ENCODE results near the gene CNKSR3.

The CNKSR3 gene

DNA sequence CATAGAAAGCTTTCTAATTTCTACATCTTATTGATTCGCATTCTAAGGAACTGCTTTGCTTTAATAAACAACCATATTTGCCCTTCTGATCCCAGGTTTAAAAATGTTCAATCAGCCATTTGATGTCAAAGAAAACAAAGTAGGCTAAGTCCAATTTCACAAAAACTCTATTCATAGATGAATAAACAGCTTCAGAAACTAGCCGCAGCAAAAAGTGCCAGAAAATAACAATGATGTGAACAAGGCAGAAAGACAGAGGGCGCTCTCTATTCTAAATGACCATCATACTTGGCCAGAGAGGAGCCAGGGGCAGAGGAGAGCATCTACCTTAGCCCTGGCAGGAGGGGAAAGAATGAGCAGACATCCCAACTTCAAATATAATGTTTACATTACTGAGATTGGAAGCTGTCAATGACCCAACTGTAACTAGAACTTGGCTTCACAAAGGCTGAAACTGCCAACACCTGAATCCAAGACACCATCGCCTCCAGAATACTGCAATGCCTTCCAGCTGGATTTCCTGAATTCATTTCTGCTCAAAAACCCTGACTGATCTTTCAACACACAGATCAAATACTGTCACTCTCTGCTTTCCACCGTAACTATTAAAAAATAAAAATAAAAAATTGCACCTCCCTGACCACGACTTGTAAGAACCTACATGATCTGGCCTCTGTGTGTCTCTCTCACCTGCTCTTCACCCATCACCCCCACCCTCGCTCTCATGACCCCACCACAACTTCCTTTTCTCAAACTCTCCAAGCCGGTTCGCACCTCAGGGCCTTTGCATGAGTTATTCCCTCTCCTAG lies 9.5 kb downstream of the CNKSR3 start:
- DNase-seq, result no peak

DNA sequence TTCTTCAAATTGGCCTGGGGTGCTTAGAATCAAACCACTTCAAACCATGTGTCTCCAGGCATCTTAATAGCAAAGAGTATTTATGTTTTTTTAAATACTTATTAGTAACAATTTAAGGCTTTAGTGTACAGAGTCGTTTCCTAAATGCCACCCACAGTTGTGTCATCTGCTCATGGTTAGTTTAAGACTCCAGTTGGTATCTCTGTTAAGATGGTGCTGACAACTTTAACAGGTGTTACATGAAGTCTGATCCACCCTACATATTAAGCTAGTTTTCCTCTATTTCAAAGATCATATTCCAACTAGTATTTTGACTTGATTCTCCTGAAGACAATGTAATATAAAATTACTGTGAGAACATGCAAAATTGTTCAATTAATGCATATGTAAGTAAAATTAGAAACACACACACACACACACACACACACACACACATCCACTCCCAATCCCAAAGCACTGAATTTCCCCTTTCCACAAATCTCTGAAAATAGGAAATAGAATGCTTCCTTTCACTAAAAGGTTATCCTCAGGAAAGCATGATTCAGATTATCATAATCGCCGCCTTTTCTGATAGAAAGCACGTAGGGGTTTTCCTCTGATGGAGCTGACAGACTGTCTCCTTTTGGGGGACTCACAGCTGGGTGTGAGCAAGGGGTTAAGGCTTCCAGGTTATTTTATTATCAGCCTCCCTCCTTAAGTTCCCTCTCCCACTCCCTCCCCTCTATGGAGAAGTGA lies 10.5 kb downstream of the CNKSR3 start:
- DNase-seq, result no peak

DNA sequence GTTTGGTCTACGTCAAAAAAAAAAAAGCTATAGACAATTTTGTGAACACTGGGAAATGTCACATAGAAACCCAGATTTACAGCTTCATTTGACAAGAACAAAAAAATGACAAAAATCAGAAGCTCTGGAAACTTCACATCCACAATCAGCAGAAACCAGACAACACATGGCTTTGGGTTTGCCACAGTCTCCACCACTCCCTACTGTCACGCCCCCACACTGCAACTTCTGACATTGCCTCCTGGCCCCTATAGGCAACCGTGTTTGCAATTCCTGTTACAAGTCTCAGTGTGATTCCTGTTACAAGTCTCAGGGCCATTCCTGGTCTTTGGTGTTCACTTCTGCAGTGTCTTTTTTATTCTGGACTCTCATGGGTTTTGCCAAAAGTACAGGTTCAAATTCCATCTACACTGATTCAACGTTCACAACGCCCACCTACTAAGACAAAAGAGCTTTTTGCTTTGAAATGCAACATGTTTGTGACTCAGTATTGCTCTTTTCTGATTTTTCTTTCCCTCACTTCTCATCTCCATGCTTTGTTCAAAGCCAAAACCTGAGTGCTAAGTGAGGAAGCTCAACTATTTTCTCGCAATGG lies 12.0 kb downstream of the CNKSR3 start:
- DNase-seq, result no peak

DNA sequence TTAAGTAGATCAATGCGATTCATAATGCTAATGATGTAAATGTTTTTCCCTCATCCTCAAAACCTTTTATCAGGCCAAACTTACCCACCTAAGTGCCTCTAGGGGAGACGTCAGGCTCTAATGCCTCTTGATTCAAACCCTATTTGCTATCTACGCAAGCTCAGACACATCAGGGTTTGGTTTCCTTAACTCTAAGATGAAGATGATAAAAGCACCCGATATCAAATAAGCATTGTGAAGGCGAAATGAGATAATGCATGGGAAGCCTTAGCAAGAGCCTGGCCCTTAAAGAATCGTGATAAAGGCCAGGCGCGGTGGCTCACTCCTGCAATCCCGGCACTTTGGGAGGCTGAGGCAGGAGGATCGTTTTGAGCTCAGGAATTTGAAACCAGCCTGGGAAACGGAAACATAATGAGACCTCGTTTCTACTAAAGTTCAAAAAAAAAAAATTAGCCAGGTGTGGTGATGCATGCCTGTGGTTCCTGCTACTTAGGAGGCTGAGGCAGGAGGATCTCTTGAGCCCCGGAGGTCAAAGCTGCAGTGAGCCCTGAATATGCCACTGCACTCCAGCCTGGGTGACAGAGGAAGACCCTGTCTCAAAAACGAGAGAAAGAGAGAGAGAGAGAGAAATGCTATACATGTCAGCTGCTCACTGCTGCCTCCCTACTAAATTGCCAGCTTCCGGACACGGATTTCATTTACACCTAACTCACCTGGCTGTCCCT lies 13.5 kb downstream of the CNKSR3 start:
- no peak for DNase-seq

DNA sequence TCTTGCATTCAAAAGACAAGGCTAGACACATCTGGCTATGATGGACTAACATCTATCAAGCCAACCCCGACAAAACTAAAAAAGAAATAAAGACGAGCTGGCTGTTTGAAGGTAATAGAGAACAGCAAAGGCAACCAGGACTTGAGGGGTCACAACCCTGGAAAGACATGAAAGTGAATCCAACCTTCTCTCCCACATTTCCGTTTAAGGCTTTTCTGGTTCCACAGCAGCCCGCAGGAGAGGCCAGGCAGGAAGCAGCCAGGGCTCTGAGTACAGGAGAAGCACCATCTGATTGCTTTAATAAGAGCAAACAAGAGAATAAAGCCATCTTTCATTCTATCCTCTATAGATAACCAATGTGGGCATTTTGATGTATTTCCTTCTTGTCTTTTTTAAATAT lies 14.3 kb downstream of the CNKSR3 start:
- DNase-seq, result no peak

DNA sequence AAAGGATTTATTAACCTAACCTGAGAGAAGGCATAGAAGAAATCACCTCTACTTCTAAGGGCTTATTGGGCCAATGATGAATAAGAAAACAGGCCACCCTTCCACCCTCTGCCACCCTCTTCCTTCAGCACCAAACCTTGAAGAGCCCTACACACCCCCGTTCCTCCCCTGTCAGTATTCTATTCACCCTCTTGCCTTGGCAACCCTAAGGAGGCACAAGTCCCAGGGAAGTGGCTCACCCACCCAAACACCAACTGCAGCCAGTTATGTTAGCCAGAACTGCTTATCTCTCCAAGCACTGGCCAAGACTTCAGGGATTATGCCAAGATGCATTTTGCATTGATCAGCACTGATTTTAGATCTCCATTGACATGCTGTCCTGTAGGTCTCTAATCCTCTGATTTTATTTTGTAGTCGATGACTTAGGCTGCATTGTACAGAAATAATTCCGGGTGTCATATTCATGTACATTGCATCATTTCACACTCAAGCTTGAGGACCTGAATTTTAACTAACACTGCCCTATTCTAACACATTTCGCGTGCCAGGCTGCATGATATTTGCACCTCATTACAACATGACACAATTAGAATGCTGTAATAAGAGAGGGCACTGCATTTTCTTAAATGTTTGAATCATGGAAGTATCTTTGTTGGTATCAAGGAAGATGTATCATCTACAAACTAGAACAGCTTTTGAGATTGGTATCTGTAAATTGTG lies 15.7 kb downstream of the CNKSR3 start:
- no peak for DNase-seq

DNA sequence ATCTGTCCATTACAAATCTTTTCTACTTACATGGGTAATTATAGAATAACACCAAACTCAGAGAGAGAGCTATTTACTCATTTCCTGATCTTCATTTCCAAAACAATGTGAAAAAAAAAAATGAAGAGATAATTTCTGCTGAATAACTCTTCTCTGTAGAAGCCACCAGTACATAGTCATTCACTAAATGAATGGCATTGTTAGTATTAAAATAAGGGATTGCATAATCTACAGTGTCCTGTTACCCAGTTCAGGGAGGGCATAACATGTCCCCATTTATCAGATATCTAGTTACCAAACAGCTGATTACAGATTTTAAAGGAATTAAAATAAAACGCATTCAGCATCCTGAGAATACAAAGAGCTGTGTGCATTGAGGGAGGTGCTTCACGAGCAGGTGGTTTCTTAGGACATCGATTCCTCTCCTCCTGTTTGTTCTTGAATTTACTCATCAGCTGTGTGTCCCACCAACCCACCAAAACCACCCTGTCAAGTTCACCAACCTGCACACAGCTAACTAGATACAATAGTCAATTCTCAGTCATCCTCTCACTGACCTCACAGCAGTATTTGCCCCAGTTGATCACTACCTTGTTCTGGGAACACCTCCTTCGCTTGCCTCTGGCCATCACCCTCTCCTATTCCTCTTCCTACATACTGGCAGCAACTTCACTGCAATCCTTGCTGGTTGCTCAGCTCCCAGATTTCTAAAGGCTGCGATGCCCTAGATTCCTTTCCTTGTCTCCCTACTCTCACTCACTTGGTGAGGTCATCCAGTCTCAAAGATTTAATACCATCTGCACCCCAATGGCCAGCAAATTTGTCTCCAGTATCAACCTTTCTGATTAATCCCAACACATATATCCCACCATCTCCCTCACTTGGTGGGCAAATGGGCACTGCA lies 18.7 kb downstream of the CNKSR3 start:
- DNase-seq, result no peak

DNA sequence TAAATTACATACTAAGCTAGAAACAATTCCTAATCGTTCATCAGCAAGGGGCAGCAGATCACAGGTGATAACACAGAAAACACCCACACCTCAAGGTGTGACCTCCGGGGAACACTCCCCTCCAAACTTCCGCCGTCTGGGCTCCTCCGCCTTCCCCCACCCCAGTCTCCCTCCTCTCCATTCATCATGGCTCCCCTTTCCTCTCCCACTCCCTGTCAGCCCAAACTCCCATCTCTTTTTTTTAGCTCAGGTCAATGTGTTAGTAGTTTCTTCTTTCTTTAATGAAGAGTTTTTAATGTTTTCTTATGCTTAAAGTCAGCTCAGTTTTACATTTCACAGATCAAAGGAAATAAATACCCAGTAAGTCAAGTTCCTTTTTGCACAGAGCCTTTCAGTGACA lies 20.7 kb downstream of the CNKSR3 start:
- DNase-seq, result no peak

DNA sequence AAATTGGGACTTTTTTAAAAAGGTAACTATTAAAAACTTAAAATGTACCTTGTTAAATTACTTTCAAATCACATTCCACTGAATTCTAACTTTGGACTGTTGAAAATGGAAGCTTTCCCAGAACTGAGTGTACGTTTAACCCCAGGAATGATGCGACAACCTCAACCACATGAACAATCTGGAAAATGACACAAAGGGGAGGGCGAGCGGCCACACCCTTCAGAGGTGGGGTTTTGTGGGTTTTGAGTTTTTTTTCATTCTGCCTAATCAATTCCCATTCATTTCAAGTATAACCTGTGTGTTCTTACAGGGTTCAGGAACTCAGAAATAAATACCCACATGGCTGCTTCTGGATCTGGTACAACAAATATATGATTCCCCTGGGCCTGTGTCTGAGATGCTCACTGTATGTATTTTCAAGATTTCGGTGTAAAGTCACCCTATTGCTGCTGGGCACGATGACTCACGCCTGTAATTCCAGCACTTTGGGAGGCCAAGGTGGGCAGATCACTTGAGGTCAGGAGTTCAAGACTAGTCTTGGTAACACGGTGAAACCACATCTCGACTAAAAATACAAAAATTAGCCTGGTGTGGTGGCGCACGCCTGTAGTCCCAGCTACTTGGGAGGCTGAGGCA lies 21.6 kb downstream of the CNKSR3 start:
- DNase-seq, result no peak

DNA sequence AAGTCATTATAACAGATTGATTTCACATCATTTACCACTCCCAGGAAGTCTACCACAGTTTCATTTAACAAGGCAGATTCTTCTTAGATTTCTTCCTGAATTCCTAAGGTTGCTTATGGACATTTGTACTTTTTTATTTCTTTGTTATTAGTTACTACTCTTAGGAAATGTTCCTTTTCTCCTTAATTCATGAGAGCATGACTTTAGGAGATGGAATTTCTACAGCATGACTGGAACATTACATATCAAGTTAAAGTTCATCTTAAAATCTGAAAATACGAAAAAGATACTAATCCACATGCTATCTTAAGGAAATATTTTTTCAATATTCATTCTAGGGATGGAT lies 22.3 kb downstream of the CNKSR3 start:
- no peak for DNase-seq

DNA sequence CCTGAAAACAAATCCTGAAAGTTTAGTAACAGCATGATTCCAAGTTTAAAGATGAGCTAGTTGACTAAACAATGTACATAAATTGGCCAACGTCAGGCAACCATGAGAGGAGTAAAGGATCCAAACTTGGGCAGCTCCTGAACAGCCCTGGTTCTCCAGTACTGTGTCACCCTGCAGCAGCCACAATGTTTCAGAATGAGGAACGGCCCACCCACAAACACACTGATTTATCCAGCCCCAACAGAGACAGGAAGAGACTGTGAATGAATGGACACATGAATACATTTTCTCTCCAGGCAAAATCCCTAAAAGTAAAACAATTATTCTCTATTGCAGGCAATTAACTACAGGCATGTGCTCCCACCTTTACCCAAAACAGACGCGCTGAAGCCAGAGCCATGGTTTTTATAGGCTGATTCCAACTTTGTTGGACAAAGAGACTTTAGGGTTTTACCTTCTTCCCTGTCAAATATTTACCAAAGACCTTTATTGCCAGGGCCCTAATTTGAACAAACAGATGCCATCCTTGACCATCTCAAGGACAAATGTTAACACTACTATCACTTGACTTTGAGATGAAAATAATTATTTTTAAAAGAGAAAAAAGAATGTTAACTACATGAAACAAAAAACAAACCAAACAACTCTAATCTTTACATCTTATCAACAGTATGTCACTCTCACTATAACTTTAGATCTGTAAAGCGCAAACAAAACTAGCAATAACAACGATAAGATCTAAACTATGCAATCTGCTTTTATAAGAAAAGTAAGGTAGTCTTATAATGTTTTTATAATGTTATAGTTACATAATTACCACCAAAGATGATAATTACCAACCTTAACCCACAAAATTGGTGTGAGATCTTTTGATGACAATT lies 22.9 kb downstream of the CNKSR3 start:
- no peak for DNase-seq

DNA sequence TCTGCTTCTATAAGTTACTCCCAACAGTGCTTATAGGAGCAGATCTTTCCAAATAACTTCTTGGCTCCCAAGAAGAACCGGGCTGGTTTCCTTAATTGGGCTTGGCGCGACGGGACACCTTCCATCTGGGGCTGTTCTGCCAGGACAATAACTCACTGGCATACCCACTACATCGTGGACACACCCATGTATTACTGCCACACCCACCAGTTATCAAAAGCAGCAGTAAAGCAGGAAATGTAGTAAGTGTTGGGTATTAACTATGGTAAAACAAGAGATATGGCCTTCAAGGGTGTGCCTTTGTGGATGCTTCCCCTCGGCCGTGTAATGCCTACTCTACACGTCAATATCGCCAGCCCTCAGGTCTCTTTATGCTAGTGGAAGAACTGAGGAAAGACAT lies 24.7 kb downstream of the CNKSR3 start:
- no peak for DNase-seq

DNA sequence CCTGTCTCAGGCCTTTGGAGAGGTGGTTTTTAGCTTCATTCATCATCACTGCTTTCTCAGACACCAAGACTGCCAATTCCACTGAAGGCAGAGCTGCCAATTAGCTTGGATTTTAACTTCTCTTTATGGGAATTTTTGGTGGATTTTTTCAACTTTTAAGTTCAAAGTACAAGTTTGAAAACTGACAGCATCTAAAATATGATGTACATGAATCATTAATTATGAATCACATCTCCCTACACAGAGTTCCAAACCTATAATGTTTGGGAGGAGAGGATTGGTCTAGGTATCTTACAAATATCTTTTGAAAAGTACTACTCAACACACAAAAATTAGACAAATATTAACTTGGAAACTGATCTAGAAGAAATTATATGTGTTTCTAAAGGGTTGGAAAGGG lies 25.5 kb downstream of the CNKSR3 start:
- no peak for DNase-seq

DNA sequence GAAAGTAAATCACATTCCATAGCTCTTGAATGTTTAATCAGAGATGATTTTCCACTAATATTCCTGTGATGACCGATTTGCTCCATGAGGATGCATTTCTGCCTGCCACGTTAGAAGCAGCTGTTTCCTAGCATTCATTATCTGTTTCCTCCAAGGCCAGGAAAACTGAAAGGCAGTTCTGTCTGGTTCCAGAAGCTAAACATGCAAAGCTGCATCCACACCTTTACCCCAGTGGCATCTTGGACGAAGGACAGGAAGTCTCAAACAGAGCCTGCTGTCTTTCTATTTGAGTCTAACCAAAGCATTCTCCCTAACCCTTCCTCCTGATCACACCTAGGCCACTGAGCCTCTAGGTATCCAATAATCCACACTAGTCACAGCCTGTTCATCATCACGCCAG lies 27.6 kb downstream of the CNKSR3 start:
- no peak for DNase-seq

DNA sequence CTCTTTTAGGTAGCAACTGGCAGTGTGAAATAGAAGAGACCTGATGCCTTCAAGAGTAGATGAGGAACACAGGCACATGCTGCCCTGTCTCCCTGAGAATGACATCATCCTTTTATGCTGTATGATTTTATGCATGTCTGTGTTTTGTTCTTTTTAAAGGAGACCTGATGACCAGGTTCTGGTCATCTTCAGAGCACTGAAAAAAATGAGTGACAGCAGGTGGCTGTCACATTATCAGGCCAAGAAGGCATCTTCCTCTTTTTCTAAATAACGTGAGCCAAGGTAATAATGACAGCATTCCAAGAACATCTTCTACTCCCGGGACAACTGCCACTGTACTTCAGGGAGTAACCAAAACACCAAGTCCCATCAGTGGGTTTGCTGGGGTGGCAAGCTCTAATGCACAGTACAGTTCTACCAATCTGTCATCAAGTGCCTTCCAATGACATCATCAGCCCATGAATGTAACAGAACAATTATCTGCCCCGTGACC lies 28.9 kb downstream of the CNKSR3 start:
- no peak for DNase-seq

DNA sequence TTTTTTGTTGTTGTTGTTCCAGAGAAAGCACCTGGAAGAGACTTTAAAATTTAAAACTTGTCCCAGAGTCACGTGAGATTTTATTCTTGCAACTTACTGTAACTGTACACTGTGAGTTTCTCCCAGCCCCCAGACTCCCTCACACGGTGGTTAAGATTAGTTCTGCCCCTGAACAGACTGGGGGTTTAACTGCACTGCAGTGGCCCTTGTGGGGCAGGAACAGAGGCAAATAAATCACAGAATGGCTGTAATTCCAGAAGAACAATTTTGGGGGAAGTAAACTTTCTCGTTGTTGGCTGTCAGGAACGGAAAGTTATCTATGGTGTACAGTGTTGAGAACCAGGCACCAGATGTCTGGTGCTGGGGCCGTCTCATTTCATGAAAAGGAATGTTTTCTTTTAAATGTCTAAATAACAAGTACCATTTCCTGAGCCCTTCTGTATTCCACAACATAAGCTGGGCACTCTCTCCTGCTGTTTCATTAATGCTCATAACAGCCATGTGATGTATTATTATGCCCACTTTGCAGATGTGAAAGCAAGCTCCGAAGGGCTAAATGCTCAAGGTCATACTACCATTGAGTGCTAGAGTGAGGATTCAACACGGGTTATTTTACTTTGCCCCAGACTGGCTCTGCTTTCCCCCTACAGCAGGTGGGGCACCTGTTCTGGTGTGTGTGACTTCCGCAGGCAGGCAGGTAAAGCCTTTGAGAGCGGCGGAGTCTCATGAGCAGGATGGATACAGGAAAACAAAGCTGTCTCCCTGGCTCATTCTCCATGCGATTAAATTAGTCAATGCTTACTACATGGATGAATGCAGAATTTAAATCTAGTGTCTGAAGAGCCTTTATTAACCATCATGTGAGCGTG lies 30.5 kb downstream of the CNKSR3 start:
- DNase-seq, result no peak

DNA sequence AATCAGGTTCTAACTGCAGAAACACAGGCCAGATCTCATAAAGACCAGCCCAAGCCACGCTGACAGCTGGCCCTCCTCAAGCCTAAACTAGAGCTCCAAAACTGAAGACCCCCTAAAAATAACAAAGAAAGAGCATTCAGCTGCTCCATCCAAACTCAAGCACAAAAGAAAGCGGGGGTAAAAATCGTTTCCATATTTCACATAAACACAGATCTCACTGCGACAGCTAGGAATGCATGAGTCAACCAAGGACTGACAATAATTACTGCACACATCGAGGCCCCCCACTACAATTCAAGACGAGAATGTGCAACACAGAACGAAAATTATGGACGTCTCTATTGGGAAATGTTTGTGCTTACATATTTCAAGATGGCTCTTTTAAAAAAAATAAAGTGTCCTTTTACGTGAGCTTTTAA lies 31.1 kb downstream of the CNKSR3 start:
- no peak for DNase-seq

DNA sequence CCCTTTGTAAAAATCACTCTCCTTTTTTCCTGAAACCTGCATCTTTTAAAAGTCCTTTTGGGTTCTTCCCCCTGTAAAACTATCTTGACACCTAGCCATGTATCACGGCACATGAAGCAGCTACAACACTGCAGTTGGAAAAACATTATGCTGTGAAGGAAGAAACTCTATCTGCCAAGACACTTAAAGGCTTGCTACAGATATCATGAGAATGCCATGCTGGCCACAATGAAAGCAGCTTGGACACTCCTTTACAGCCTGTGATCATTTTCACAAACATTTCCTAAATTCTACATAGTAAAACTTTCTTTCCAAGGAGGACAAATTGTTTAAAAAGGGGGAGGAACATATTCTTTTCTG lies 31.8 kb downstream of the CNKSR3 start:
- DNase-seq, result no peak

Measured in stimulated activated CD4-positive, alpha-beta T cell treated with anti-CD3 and anti-CD28 coated beads, Interleukin-2, amount 100 ng/mL, for 24 hours (primary cell).